GM21723 (cell line): ENCODE results near the gene ACTR10.

ENCODE experiments used
- ATAC-seq: cut with Tn5 transposase; IDR thresholded peaks from one replicate; pipeline ENCODE4 v1.9.1; 2021; ENCODE audit warnings: mild to moderate bottlenecking, moderate library complexity; ENCODE audit not compliant: unreplicated experiment

The ACTR10 gene

DNA sequence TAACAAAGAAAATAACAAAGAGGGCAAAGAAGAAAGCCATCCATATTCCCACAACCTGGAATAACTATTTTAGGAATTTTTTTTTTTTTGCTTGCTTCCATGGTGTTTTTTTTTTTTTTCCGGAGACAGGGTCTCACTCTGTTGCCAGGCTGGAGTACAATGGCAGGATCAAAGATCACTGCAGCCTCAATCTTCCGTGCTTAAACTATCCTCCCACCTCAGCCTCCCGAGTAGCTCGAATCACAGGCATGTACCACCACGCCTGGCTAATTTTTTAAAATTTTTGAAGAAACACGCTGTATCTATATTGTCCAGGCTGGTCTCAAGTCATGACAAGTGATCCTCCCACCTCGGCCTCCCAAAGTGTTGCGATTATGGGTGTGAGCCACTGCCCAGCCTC, 78.2 kb downstream of the ACTR10 start:
- no peak for ATAC-seq

DNA sequence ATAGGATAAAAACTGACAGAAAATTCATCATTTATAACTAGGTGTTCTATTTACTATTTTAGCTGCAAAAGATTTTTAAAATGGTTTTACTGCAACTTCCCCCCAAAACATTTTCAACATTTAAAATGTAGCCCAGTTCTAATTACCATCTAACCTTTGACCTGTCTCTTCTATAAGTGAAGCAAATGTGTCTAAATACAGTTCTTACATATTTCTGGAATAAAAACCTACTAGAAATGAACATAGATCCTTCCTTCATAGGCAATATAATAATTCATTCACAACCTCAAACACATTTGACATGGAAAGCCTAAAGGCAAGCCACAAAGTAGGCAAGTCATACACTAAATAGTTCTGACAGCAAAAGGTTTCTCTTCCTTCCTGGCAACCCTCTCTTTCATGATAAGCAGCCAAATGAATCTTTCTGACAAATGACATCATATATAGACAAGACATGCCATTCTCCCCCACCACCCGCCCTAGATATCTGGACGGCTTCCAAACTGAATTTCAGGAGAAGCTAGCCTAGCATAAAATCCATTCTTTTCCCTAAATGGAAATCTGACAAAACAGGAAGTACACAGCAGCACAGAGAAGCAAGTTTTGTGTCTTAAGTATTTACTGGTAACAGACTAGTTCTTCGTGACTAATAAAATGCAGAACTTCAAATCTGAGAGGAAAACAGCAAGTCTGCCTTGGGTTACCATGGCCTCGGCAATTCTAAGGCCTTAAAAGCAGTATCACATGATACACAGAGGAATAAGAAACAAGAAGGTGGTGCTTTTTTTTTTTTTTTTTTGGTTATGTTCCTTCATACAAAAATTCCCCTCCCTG, 81.2 kb downstream of the ACTR10 start:
- ATAC-seq = peak; percentile 74

DNA sequence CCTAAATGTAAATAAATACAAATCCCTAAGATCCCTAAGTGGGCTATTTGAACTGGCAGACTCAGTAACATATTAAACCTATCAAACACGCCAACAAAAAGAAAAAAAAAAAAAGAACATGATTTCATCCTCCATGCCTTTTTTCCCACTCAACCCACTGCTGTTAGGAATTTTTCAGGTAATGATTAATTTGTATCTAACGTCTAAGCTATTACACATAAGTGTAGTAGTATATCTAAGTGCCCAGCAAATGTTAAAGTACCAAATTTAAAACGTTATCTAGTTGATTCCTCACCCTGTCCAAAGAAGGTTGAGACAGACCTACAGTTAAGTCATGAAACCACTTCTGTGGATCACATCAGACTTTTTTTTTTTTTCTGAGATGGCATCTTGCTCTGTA, 82.0 kb downstream of the ACTR10 start:
- no peak for ATAC-seq

GRCh38 chr14:58282925-58283593, 83.1 kb downstream of the ACTR10 start:
- ATAC-seq = no peak

DNA sequence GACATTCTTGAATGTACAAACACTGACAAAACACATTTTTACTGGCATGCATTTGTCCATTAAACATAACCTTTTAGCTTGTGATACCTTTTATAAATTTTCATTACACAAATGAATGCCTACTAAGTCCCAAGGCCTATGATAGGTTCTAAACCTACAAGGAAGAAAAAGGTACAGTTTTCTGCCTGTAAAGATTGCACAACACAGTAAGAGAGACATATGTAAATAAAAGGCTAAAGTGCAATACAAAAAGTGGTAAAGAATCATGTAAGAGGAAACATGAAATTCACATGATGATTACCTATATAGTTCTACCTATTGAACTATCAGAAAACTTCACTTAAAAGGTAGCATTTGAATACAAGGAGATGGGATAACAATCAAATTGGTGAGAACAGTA, 83.8 kb downstream of the ACTR10 start:
- no peak for ATAC-seq

GRCh38 chr14:58285132-58285531, 85.2 kb downstream of the ACTR10 start:
- no peak for ATAC-seq
